ENCODE data around the gene PAK2.

GRCh38 chr3:196835086-196835485 is 95.4 kb downstream of the PAK2 start:
- TF ChIP-seq EZH2 (IDR thresholded peaks at IDR 0.05) (no peak), POLR2AphosphoS5 (IDR thresholded peaks at IDR 0.05; ENCODE audit: borderline replicate concordance, low read depth, low read length) (no peak)
